Esophagus squamous epithelium (tissue), 5 donors: Measurements from ENCODE around the gene SPOCK1. TPM values are rescaled to one million over a fixed set of nuclear protein-coding genes. Genes with fewer than 3 reads are reported as not detected.

Experiments used
- DNase-seq: peaks from one replicate; lab custom pipeline; 2025; lab: John Stamatoyannopoulos, UW
- H3K27ac ChIP-seq, 4 donors: fragments of 200-600 bp; sonication (generic); one replicate each; pipeline ENCODE4 v1.5.1; 2016 to 2019; ENCODE audit warnings: mild to moderate bottlenecking in 1 of 4
- H3K27me3 ChIP-seq, 4 donors: fragments of 200-600 bp; sonication (generic); 1 replicate in 3 of 4; 2 replicates in 1 of 4; pipeline versions ENCODE4 v1.5.1 to v1.6.0; 2017 to 2021; ENCODE audit warnings: antibody characterized with exemption in 1 of 4
- H3K36me3 ChIP-seq, 3 donors: fragments of 200-600 bp; sonication (generic); one replicate each; pipeline ENCODE4 v1.5.1; 2016 to 2019
- H3K4me1 ChIP-seq, 3 donors: fragments of 200-600 bp; sonication (generic); one replicate each; pipeline ENCODE4 v1.5.1; 2017 to 2019
- H3K4me3 ChIP-seq, 4 donors: fragments of 200-600 bp; sonication (generic); 1 replicate in 3 of 4; 2 replicates in 1 of 4; pipeline ENCODE4 v1.5.1; 2016 to 2019; ENCODE audit warnings: mild to moderate bottlenecking in 2 of 4, moderate library complexity in 1 of 4
- H3K9me3 ChIP-seq, 3 donors: fragments of 200-600 bp; sonication (generic); one replicate each; pipeline ENCODE4 v1.5.1; 2016 to 2019
- POLR2A ChIP-seq, 4 donors: fragments of 450-650 bp; IDR thresholded peaks; one replicate each; pipeline ENCODE4 v1.6.1; 2017; ENCODE audit warnings: antibody characterized with exemption in 4 of 4, mild to moderate bottlenecking in 4 of 4, moderate library complexity in 3 of 4
- WGBS, 2 donors: methylation state at CpG; one replicate each; pipeline ENCODE4 v1.1.5; 2018; 5-methylcytosine and 5-hydroxymethylcytosine counted together
- intact Hi-C: fragments of 100-400 bp; cut with DNase I; formaldehyde crosslinking; loops from one replicate; pipeline ENCODE4 v1.15.0; 2022
- total RNA-seq, 4 donors: library from RNA; depleted of rRNA; stranded (reverse); fragments of >200 nt; gene quantifications; one replicate each; pipeline ENCODE4 v1.1.0, GENCODE V29; 2016
- TF ChIP-seq, protein P1 (sequence below), 6 experiments: fragments of 450-650 bp in 4 of 6; fragments of 200-600 bp in 2 of 6; sonication (generic) in 2 of 6; IDR thresholded peaks; one replicate each; pipeline ENCODE4 v1.5.1; 2016 to 2019; ENCODE audit warnings: antibody characterized with exemption in 6 of 6, mild to moderate bottlenecking in 4 of 6, moderate library complexity in 4 of 6
- donor health status: DM: yes; HTN: yes; CAD: no.

The SPOCK1 gene
- total RNA-seq, 4 donors from 2014 or later, result 0.99 to 21.9 (median 8.1) TPM

- DNase-seq, result no peak
- Histone ChIP-seq H3K27ac (no peak overlapping the region), H3K27me3 (no peaks in the 10 kb centered on the region), H3K4me3 (no peak overlapping the region), H3K36me3 (no peaks in the 10 kb centered on the region), H3K4me1 (no peaks in the 10 kb centered on the region), H3K9me3 (no peaks in the 10 kb centered on the region)
- 33 to 45% methylated on average over 2 of the region's 2 CpGs for WGBS, 2 donors
- TF ChIP-seq, protein P1, sequence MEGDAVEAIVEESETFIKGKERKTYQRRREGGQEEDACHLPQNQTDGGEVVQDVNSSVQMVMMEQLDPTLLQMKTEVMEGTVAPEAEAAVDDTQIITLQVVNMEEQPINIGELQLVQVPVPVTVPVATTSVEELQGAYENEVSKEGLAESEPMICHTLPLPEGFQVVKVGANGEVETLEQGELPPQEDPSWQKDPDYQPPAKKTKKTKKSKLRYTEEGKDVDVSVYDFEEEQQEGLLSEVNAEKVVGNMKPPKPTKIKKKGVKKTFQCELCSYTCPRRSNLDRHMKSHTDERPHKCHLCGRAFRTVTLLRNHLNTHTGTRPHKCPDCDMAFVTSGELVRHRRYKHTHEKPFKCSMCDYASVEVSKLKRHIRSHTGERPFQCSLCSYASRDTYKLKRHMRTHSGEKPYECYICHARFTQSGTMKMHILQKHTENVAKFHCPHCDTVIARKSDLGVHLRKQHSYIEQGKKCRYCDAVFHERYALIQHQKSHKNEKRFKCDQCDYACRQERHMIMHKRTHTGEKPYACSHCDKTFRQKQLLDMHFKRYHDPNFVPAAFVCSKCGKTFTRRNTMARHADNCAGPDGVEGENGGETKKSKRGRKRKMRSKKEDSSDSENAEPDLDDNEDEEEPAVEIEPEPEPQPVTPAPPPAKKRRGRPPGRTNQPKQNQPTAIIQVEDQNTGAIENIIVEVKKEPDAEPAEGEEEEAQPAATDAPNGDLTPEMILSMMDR (IDR thresholded peaks at IDR 0.05), result no peak
- TF ChIP-seq POLR2A (IDR thresholded peaks at IDR 0.05), result no peak
- intact Hi-C loops, result no loop called here
Observed at GRCh38 chr5:137401946-137402345, 97.2 kb downstream of the SPOCK1 start.

- no peaks in the 10 kb centered on the region for H3K27me3 ChIP-seq
- no peak overlapping the region for H3K27ac ChIP-seq
- H3K4me3 ChIP-seq, result no peak overlapping the region
- H3K36me3 ChIP-seq, result no peaks in the 10 kb centered on the region
- H3K9me3 ChIP-seq, result no peaks in the 10 kb centered on the region
- TF ChIP-seq POLR2A (IDR thresholded peaks at IDR 0.05), result no peak
- TF ChIP-seq, protein P1 (IDR thresholded peaks at IDR 0.05), result no peak
- 72 to 82% methylated on average over 5 of the region's 5 CpGs for WGBS, 2 donors
- peaks cover 0 to 2% (median 0%) of the 10 kb centered on the region in 3 donors for H3K4me1 ChIP-seq
- DNase-seq, result no peak
- intact Hi-C loops, result no loop called here
Observed at GRCh38 chr5:137400571-137400970, 98.6 kb downstream of the SPOCK1 start.

DNA sequence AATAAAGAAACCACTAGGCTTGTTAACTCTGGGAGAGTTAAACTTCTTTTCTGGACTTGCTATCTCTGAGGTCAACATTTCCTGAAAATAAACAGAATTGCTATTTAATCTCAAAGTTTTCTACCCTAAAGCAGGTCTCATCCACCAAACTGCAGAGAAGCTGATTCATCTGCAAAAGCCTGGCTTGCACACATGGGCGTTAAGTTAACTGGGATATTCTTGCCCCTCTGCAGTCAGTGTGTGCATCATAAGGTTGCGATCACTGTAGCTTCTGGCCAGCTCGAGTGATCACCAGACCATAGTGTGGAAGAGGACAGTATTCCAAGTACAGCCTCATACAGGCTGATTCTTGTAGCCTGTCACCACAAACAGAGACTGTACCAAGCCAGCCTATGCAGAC, 99.2 kb downstream of the SPOCK1 start:
- no peak for TF ChIP-seq POLR2A (IDR thresholded peaks at IDR 0.05)
- TF ChIP-seq, protein P1 (IDR thresholded peaks at IDR 0.05), result no peak
- Histone ChIP-seq H3K27ac (no peak overlapping the region), H3K36me3 (no peaks in the 10 kb centered on the region), H3K4me1 (peaks cover 0 to 5% (median 0%) of the 10 kb centered on the region in 3 donors), H3K4me3 (no peak overlapping the region), H3K9me3 (no peaks in the 10 kb centered on the region), H3K27me3 (no peaks in the 10 kb centered on the region)
- WGBS, 2 donors, result 75 to 83% methylated on average over 1 to 2 of the region's 3 CpGs
- no peak for DNase-seq
- intact Hi-C loops, result no loop called here

DNA sequence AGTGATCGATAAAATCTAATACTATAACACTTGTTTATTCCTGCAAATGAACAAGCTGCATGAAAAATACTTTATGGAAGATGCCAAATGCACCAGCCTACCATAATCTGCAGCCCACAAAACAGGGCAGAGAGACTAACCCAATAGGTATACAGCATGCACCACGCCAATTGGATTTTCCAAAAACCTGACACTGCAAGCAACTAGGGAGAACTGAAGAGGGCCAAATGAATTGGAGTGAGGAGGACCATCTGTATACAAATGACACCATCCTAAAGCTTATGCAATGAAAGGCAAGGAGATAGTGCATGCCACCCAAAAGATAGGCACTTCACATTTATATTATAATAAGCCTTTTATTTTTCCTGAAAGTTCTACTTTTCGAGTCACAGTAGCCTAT, 100.4 kb downstream of the SPOCK1 start:
- Histone ChIP-seq H3K27ac (no peak overlapping the region), H3K4me1 (peaks cover 0 to 5% (median 0%) of the 10 kb centered on the region in 3 donors), H3K36me3 (no peaks in the 10 kb centered on the region), H3K9me3 (no peaks in the 10 kb centered on the region), H3K4me3 (no peak overlapping the region), H3K27me3 (no peaks in the 10 kb centered on the region)
- TF ChIP-seq POLR2A (IDR thresholded peaks at IDR 0.05), result no peak
- TF ChIP-seq, protein P1 (IDR thresholded peaks at IDR 0.05), result no peak
- intact Hi-C loops, result no loop called here
- DNase-seq, result no peak
- 76% methylated on average over 3 of the region's 3 CpGs for WGBS, 2 donors

- no peak for DNase-seq
- Histone ChIP-seq H3K4me1 (peaks cover 0 to 5% (median 0%) of the 10 kb centered on the region in 3 donors), H3K4me3 (no peak overlapping the region), H3K36me3 (no peaks in the 10 kb centered on the region), H3K27ac (no peak overlapping the region), H3K27me3 (no peaks in the 10 kb centered on the region), H3K9me3 (no peaks in the 10 kb centered on the region)
- WGBS, 2 donors, result 72 to 87% methylated on average over 2 of the region's 2 CpGs
- TF ChIP-seq, protein P1 (IDR thresholded peaks at IDR 0.05), result no peak
- TF ChIP-seq POLR2A (IDR thresholded peaks at IDR 0.05), result no peak
- intact Hi-C loops, result no loop called here
Observed at GRCh38 chr5:137398154-137398553, 101.0 kb downstream of the SPOCK1 start.
